PC-9 (cell line): ENCODE data around the gene BAIAP2L1. TPM values are rescaled to one million over a fixed set of nuclear protein-coding genes. Genes with fewer than 3 reads are reported as not detected.

Experiments
- BruUV-seq: library from RNA; stranded (reverse); fragments of 400-500 nt; replicated peaks from 2 replicates; lab custom pipeline; 2021; lab: Mats Ljungman, UMichigan
- CTCF ChIA-PET: fragments of 300-600 bp; sonication (Branson Sonifier 250); formaldehyde crosslinking; loops from one replicate; lab custom pipeline; 2022; ENCODE audit warnings: antibody characterized with exemption; lab: Charles Lee
- POLR2A ChIA-PET: fragments of 300-600 bp; sonication (Branson Sonifier 250); formaldehyde crosslinking; loops from one replicate; lab custom pipeline; 2022; ENCODE audit warnings: antibody characterized with exemption; ENCODE audit not compliant: unreplicated experiment; lab: Charles Lee
- DNase-seq, 2 experiments: peaks; one replicate each; pipeline versions ENCODE4 v3.0.0 to v3.0.0-alpha.2; 2015 to 2022; ENCODE audit warnings: mixed read lengths in 1 of 2
- H2AFZ ChIP-seq: fragments of 200-600 bp; sonication (generic); 2 replicates; pipeline ENCODE4 v1.8.1; 2017; ENCODE audit warnings: antibody characterized with exemption
- H3F3A ChIP-seq: fragments of 200-600 bp; sonication (generic); 2 replicates; pipeline ENCODE4 v1.8.1; 2017; ENCODE audit warnings: antibody characterized with exemption, mild to moderate bottlenecking, low read depth; ENCODE audit not compliant: insufficient read depth
- H3K27ac ChIP-seq: fragments of 200-600 bp; sonication (generic); 2 replicates; pipeline ENCODE4 v1.6.1; 2016; ENCODE audit warnings: mixed run types
- H3K27me3 ChIP-seq: fragments of 200-600 bp; sonication (generic); 2 replicates; pipeline ENCODE4 v1.6.1; 2016; ENCODE audit warnings: low read depth, mixed run types; ENCODE audit not compliant: insufficient read depth
- H3K36me3 ChIP-seq: fragments of 200-600 bp; sonication (generic); 2 replicates; pipeline ENCODE4 v1.6.1; 2016; ENCODE audit warnings: low read depth, mixed run types
- H3K4me1 ChIP-seq: fragments of 200-600 bp; sonication (generic); replicated peaks from 2 replicates; pipeline ENCODE4 v1.6.1; 2016; ENCODE audit warnings: mixed run types; ENCODE audit not compliant: insufficient read depth
- H3K4me2 ChIP-seq: fragments of 200-600 bp; sonication (generic); 2 replicates; pipeline ENCODE4 v1.6.1; 2017; ENCODE audit warnings: mixed run types
- H3K4me3 ChIP-seq: fragments of 200-600 bp; sonication (generic); 2 replicates; pipeline ENCODE4 v1.6.1; 2016; ENCODE audit warnings: mixed run types
- H3K79me2 ChIP-seq: fragments of 200-600 bp; sonication (generic); 2 replicates; pipeline ENCODE4 v1.6.1; 2017; ENCODE audit warnings: low read depth, mixed run types
- H3K9me2 ChIP-seq: fragments of 200-600 bp; sonication (generic); 2 replicates; pipeline ENCODE4 v1.8.1; 2017; ENCODE audit warnings: mild to moderate bottlenecking; ENCODE audit not compliant: insufficient read depth
- H3K9me3 ChIP-seq: fragments of 200-600 bp; sonication (generic); 2 replicates; pipeline ENCODE4 v1.8.1; 2016; ENCODE audit warnings: low read depth; ENCODE audit not compliant: insufficient read depth
- H4K20me1 ChIP-seq: fragments of 200-600 bp; sonication (generic); 2 replicates; pipeline ENCODE4 v1.8.1; 2017; ENCODE audit not compliant: insufficient read depth
- CTCF ChIP-seq: fragments of 200-600 bp; sonication (generic); conservative IDR thresholded peaks from 2 replicates; pipeline ENCODE4 v1.6.1; 2017; ENCODE audit warnings: mixed run types, antibody characterized with exemption, mild to moderate bottlenecking, moderate library complexity
- EZH2 ChIP-seq: fragments of 200-600 bp; sonication (generic); IDR thresholded peaks from 2 replicates; pipeline ENCODE4 v1.8.0; 2017; ENCODE audit warnings: antibody characterized with exemption, low read depth
- intact Hi-C: fragments of 100-400 bp; cut with micrococcal nuclease; formaldehyde crosslinking; loops from one replicate; pipeline ENCODE4 v1.10.0; 2022; ENCODE audit not compliant: unreplicated experiment
- total RNA-seq: library from RNA; stranded (reverse); gene quantifications from 2 replicates; pipeline ENCODE4 v1.2.3, GENCODE V29; 2021

BAIAP2L1 gene
- total RNA-seq, 1 experiment from 2014 or later, result 89.4 TPM

GRCh38 chr7:98439484-98439883 is 38.6 kb upstream of the BAIAP2L1 start:
- intact Hi-C loops, result no loop called here
- no peaks in the 10 kb centered on the region for H3F3A ChIP-seq

GRCh38 chr7:98434087-98434486 is 33.2 kb upstream of the BAIAP2L1 start:
- ChIA-PET POLR2A (no interaction called here), CTCF (interaction anchor here (1.0 kb wide), 1 partner anchor 407 kb away, joined by 4 read pairs; no protein-coding TSS in a partner anchor)
- Histone ChIP-seq H3K79me2 (no peaks in the 10 kb centered on the region), H3K36me3 (no peaks in the 10 kb centered on the region), H3K4me1 (no peaks in the 10 kb centered on the region), H3K4me2 (no peak overlapping the region), H2AFZ (no peak overlapping the region), H3K9me3 (no peaks in the 10 kb centered on the region), H3K4me3 (no peak overlapping the region), H3K27ac (no peak overlapping the region), H3K9me2 (no peaks in the 10 kb centered on the region), H3K27me3 (no peaks in the 10 kb centered on the region), H4K20me1 (no peaks in the 10 kb centered on the region), H3F3A (no peaks in the 10 kb centered on the region)
- DNase-seq, result no peak
- TF ChIP-seq CTCF (no peak), EZH2 (no peak)
- intact Hi-C loops, result no loop called here
- no TSS peak for BruUV-seq

More at GRCh38 chr7:98439484-98439883, 38.6 kb upstream of the BAIAP2L1 start:
- Histone ChIP-seq H3K4me3 (no peak overlapping the region), H3K79me2 (no peaks in the 10 kb centered on the region), H3K4me1 (no peaks in the 10 kb centered on the region), H3K27ac (no peak overlapping the region), H3K9me3 (no peaks in the 10 kb centered on the region), H2AFZ (no peak overlapping the region), H4K20me1 (no peaks in the 10 kb centered on the region), H3K9me2 (no peaks in the 10 kb centered on the region), H3K4me2 (no peak overlapping the region), H3K27me3 (no peaks in the 10 kb centered on the region), H3K36me3 (no peaks in the 10 kb centered on the region)
- POLR2A ChIA-PET, result no interaction called here
- BruUV-seq, result no TSS peak
- TF ChIP-seq EZH2, result no peak
- no peak for TF ChIP-seq CTCF
- CTCF ChIA-PET, result no interaction called here
- DNase-seq, result no peak

GRCh38 chr7:98429799-98430198 is 28.9 kb upstream of the BAIAP2L1 start:
- H2AFZ ChIP-seq, result no peak overlapping the region
- intact Hi-C loops, result no loop called here
- no peak overlapping the region for H3K4me2 ChIP-seq
- H3K4me3 ChIP-seq, result no peak overlapping the region
- no peaks in the 10 kb centered on the region for H3K36me3 ChIP-seq
- H3K4me1 ChIP-seq, result no peaks in the 10 kb centered on the region
- no TSS peak for BruUV-seq
- no peaks in the 10 kb centered on the region for H3F3A ChIP-seq
- H3K79me2 ChIP-seq, result no peaks in the 10 kb centered on the region
- no peaks in the 10 kb centered on the region for H4K20me1 ChIP-seq
- no peaks in the 10 kb centered on the region for H3K9me3 ChIP-seq
- H3K27ac ChIP-seq, result no peak overlapping the region
- POLR2A ChIA-PET, result no interaction called here
- DNase-seq, result no peak
- no peak for TF ChIP-seq CTCF
- TF ChIP-seq EZH2, result no peak
- CTCF ChIA-PET, result no interaction called here
- no peaks in the 10 kb centered on the region for H3K27me3 ChIP-seq
- H3K9me2 ChIP-seq, result no peaks in the 10 kb centered on the region
